OCI-LY7 (cell line): ENCODE results near the gene PIM3.

Experiments
- CTCF ChIP-seq: fragments of 200-600 bp; sonication (generic); conservative IDR thresholded peaks from 2 replicates; pipeline ENCODE4 v1.5.1; 2014; ENCODE audit warnings: mild to moderate bottlenecking, antibody characterized with exemption, low read length, moderate library complexity, mixed read lengths
- EZH2phosphoT487 ChIP-seq: fragments of 200-600 bp; sonication (generic); IDR thresholded peaks from 2 replicates; pipeline ENCODE4 v1.6.1; 2018; ENCODE audit warnings: low read depth, borderline replicate concordance, mild to moderate bottlenecking, mixed run types, antibody characterized with exemption, low read length, moderate library complexity, mixed read lengths

GRCh38 chr22:49958366-49958921 lies 2.1 kb upstream of the PIM3 start:
- TF ChIP-seq CTCF (no peak), EZH2phosphoT487 (no peak)
